NT2/D1 (cell line): ENCODE data around the gene ACCSL.

ENCODE experiments used
- SUZ12 ChIP-seq: IDR thresholded peaks from 2 replicates; pipeline ENCODE4 v1.6.1; 2011; ENCODE audit not compliant: insufficient read length, insufficient read depth; ENCODE audit errors: extremely low read depth
- YY1 ChIP-seq: IDR thresholded peaks from 2 replicates; pipeline ENCODE4 v1.6.1; 2011; ENCODE audit not compliant: insufficient read length, insufficient read depth
- ZNF274 ChIP-seq: IDR thresholded peaks from 2 replicates; pipeline ENCODE4 v1.6.1; 2011; ENCODE audit warnings: mild to moderate bottlenecking, low read depth, low read length

GRCh38 chr11:44011797-44012196 lies 36.0 kb upstream of the ACCSL start:
- no peak for TF ChIP-seq ZNF274
- TF ChIP-seq SUZ12, result no peak
- TF ChIP-seq YY1, result no peak
